ENCODE results near the gene S100A9.
A peak's percentile ranks its signal among the peaks of the same experiment; 100 is the strongest.

S100A9 gene

GRCh38 chr1:153396461-153396860, 38.8 kb downstream of the S100A9 start:
- Histone ChIP-seq H3K27me3 (no peaks in the 10 kb centered on the region), H4K20me1 (no peaks in the 10 kb centered on the region), H3K27ac (peak overlapping the region in 7 of 11 experiments; percentile 2 to 50 (median 26); a peak in 6 of 22 replicates), H3K9me3 (replicated peaks in 1 of 11) (no peaks in the 10 kb centered on the region), H3K9ac (peak overlapping the region in 3 of 11 experiments; percentile 1 to 20 (median 6); a peak in 3 of 22 replicates), H3K4me1 (peaks cover 40 to 92% (median 72%) of the 10 kb centered on the region in 10 experiments), H3K4me3 (no peak overlapping the region), H3K36me3 (no peaks in the 10 kb centered on the region), H3K4me2 (peak overlapping the region; percentile 63 to 95 (median 72))
- TF ChIP-seq Cebpa-rat (IDR thresholded peaks at IDR 0.05): no peak

GRCh38 chr1:153397051-153397923, 39.6 kb downstream of the S100A9 start:
- Histone ChIP-seq H3K9me3 (replicated peaks in 1 of 11) (no peaks in the 10 kb centered on the region), H3K4me1 (peaks cover 40 to 88% (median 65%) of the 10 kb centered on the region in 10 experiments), H4K20me1 (no peaks in the 10 kb centered on the region), H3K36me3 (no peaks in the 10 kb centered on the region), H3K27me3 (no peaks in the 10 kb centered on the region), H3K4me2 (peak overlapping the region; percentile 63 to 95 (median 72)), H3K27ac (peak overlapping the region in 8 of 11 experiments; percentile 5 to 50 (median 24); a peak in 10 of 22 replicates), H3K9ac (peak overlapping the region in 2 of 11 experiments; percentile 4 to 14; a peak in 2 of 22 replicates), H3K4me3 (no peak overlapping the region)
- TF ChIP-seq Cebpa-rat (IDR thresholded peaks at IDR 0.05): no peak

GRCh38 chr1:153397924-153398651, 40.4 kb downstream of the S100A9 start:
- Histone ChIP-seq H3K36me3 (no peaks in the 10 kb centered on the region), H3K27ac (peak overlapping the region in 6 of 11 experiments; percentile 11 to 50 (median 36); a peak in 7 of 22 replicates), H4K20me1 (no peaks in the 10 kb centered on the region), H3K9ac (no peak overlapping the region; a peak in 1 of 22 replicates), H3K4me2 (peak overlapping the region; percentile 63 to 95 (median 72)), H3K27me3 (no peaks in the 10 kb centered on the region), H3K9me3 (replicated peaks in 1 of 11) (no peaks in the 10 kb centered on the region), H3K4me1 (peaks cover 40 to 81% (median 59%) of the 10 kb centered on the region in 10 experiments), H3K4me3 (no peak overlapping the region)
- TF ChIP-seq Cebpa-rat (IDR thresholded peaks at IDR 0.05): no peak

- no peak for TF ChIP-seq Cebpa-rat (IDR thresholded peaks at IDR 0.05)
- H4K20me1 ChIP-seq: no peaks in the 10 kb centered on the region
- H3K4me1 ChIP-seq: peaks cover 35 to 75% (median 49%) of the 10 kb centered on the region in 10 experiments
- H3K9me3 ChIP-seq (replicated peaks in 1 of 11): no peaks in the 10 kb centered on the region
- H3K4me3 ChIP-seq: no peak overlapping the region
- peak overlapping the region in 5 of 11 experiments; percentile 63 to 95 (median 70); a peak in 8 of 22 replicates for H3K4me2 ChIP-seq
- H3K9ac ChIP-seq: no peak overlapping the region
- H3K27me3 ChIP-seq: no peaks in the 10 kb centered on the region
- H3K27ac ChIP-seq: peak overlapping the region in 2 of 11 experiments; percentile 0; a peak in 2 of 22 replicates
- no peaks in the 10 kb centered on the region for H3K36me3 ChIP-seq
Measured at GRCh38 chr1:153399401-153400055, 41.9 kb downstream of the S100A9 start.

- no peak for TF ChIP-seq Cebpa-rat (IDR thresholded peaks at IDR 0.05)
Measured at GRCh38 chr1:153400244-153400643, 42.6 kb downstream of the S100A9 start.

GRCh38 chr1:153401461-153401860, 43.8 kb downstream of the S100A9 start:
- Histone ChIP-seq H3K27ac (no peak overlapping the region), H3K9me3 (replicated peaks in 1 of 11) (no peaks in the 10 kb centered on the region), H4K20me1 (no peaks in the 10 kb centered on the region), H3K4me3 (no peak overlapping the region), H3K9ac (no peak overlapping the region), H3K27me3 (no peaks in the 10 kb centered on the region), H3K4me1 (peaks cover 16 to 61% (median 30%) of the 10 kb centered on the region in 10 experiments), H3K36me3 (no peaks in the 10 kb centered on the region), H3K4me2 (no peak overlapping the region)
- no peak for TF ChIP-seq Cebpa-rat (IDR thresholded peaks at IDR 0.05)

More at GRCh38 chr1:153400244-153400643, 42.6 kb downstream of the S100A9 start:
- H4K20me1 ChIP-seq: no peaks in the 10 kb centered on the region
- no peaks in the 10 kb centered on the region for H3K36me3 ChIP-seq
- peak overlapping the region in 1 of 11 experiments; percentile 0; a peak in 1 of 22 replicates for H3K27ac ChIP-seq
- H3K27me3 ChIP-seq: no peaks in the 10 kb centered on the region
- no peak overlapping the region for H3K4me3 ChIP-seq
- H3K4me2 ChIP-seq: peak overlapping the region in 5 of 11 experiments; percentile 18 to 63 (median 36); a peak in 6 of 22 replicates
- H3K9ac ChIP-seq: no peak overlapping the region
- H3K4me1 ChIP-seq: peaks cover 28 to 74% (median 42%) of the 10 kb centered on the region in 10 experiments
- H3K9me3 ChIP-seq (replicated peaks in 1 of 11): no peaks in the 10 kb centered on the region

GRCh38 chr1:153402226-153402625, 44.6 kb downstream of the S100A9 start:
- no peak for TF ChIP-seq Cebpa-rat (IDR thresholded peaks at IDR 0.05)
- H3K4me1 ChIP-seq: peaks cover 8 to 60% (median 23%) of the 10 kb centered on the region in 10 experiments
- no peak overlapping the region for H3K9ac ChIP-seq
- H4K20me1 ChIP-seq: no peaks in the 10 kb centered on the region
- H3K4me2 ChIP-seq: peak overlapping the region in 2 of 11 experiments; percentile 20; a peak in 2 of 22 replicates
- H3K9me3 ChIP-seq (replicated peaks in 1 of 11): no peaks in the 10 kb centered on the region; a peak in 1 of 22 replicates
- H3K27me3 ChIP-seq: no peaks in the 10 kb centered on the region
- no peak overlapping the region for H3K4me3 ChIP-seq
- H3K36me3 ChIP-seq: no peaks in the 10 kb centered on the region
- H3K27ac ChIP-seq: no peak overlapping the region

- peak overlapping the region in 1 of 11 experiments; percentile 48; a peak in 3 of 22 replicates for H3K4me2 ChIP-seq
- no peaks in the 10 kb centered on the region for H3K27me3 ChIP-seq
- TF ChIP-seq Cebpa-rat (IDR thresholded peaks at IDR 0.05): no peak
- H3K27ac ChIP-seq: 0 out of 22 replicates have a peak overlapping the region, but pooled peaks of 1 of the 11 experiments have one; percentile 14
- H4K20me1 ChIP-seq: no peaks in the 10 kb centered on the region
- H3K9me3 ChIP-seq (replicated peaks in 1 of 11): no peaks in the 10 kb centered on the region; a peak in 1 of 22 replicates
- H3K36me3 ChIP-seq: no peaks in the 10 kb centered on the region
- H3K9ac ChIP-seq: no peak overlapping the region
- H3K4me3 ChIP-seq: no peak overlapping the region
- peaks cover 0 to 60% (median 10%) of the 10 kb centered on the region in 10 experiments; a peak in 12 of 20 replicates for H3K4me1 ChIP-seq
Measured at GRCh38 chr1:153403421-153404085, 45.9 kb downstream of the S100A9 start.

All from BLaER1 treated with 17β-estradiol and CSF1 and Interleukin-3, amounts not matched to agents 10 nM and 100 nM (cell line).